Measurements from ENCODE around the gene RET.

GRCh38 chr10:43045631-43046287 lies 31.1 kb upstream of the RET start:
- no peak for TF ChIP-seq CTCF (IDR thresholded peaks at IDR 0.05; ENCODE audit: insufficient read depth, low read depth, low read length)
- no peak for TF ChIP-seq EZH2 (IDR thresholded peaks at IDR 0.05; ENCODE audit: insufficient read depth, low read length)
